ENCODE measurements around the gene DLGAP4. TPM values are rescaled to one million over a fixed set of nuclear protein-coding genes. Genes with fewer than 3 reads are reported as not detected.

DLGAP4 gene
- total and polyA plus RNA-seq, 2 of the 13 experiments (the other 11 are each of a cell fraction or from before 2014, with no cell fraction given), result 15.2 to 26.7 TPM

GRCh38 chr20:36487069-36487468 lies 180.9 kb downstream of the DLGAP4 start:
- BruUV-seq (replicated peaks), result no TSS peak
- FAIRE-seq (no peak), ATAC-seq (no peak), DNase-seq (ENCODE audit: low spot score) (no peak)
- 100% methylated on average over 1 of the region's 1 CpG for WGBS (ENCODE audit: low lambda C conversion rate)
- Histone ChIP-seq H2AFZ (ENCODE audit: low read length) (no peak overlapping the region), H3K27ac (ENCODE audit: extremely low read length, insufficient read depth, low read length) (no peak overlapping the region), H3K27me3 (ENCODE audit: control insufficient read depth in 1 of 2, insufficient read depth in 2 of 2, low read length in 2 of 2) (no peaks in the 10 kb centered on the region), H3K36me3 (replicated peaks in 1 of 2; ENCODE audit: control insufficient read depth in 1 of 2, insufficient read depth in 2 of 2, low read length in 2 of 2) (peaks cover 3 to 10% of the 10 kb centered on the region in 2 experiments; a peak in 3 of 5 replicates), H3K4me3 (replicated peaks in 1 of 3; ENCODE audit: insufficient read depth in 1 of 3, low read depth in 2 of 3, low read length in 3 of 3) (no peak overlapping the region), H4K20me1 (ENCODE audit: insufficient read depth, low read length) (peaks cover 16% of the 10 kb centered on the region), H3K4me1 (ENCODE audit: insufficient read depth, low read length) (peaks cover 47% of the 10 kb centered on the region), H3K79me2 (ENCODE audit: insufficient read depth, low read length) (peaks cover 19% of the 10 kb centered on the region), H3K4me2 (ENCODE audit: low read depth, low read length) (no peak overlapping the region), H3K9ac (ENCODE audit: insufficient read depth, low read depth, low read length) (no peak overlapping the region), H3K9me3 (ENCODE audit: low read length) (no peaks in the 10 kb centered on the region)
- CTCF ChIA-PET (ENCODE audit: low intra/inter-chr PET ratio, low total read pairs), result no interaction called here
- TF ChIP-seq, protein P1, sequence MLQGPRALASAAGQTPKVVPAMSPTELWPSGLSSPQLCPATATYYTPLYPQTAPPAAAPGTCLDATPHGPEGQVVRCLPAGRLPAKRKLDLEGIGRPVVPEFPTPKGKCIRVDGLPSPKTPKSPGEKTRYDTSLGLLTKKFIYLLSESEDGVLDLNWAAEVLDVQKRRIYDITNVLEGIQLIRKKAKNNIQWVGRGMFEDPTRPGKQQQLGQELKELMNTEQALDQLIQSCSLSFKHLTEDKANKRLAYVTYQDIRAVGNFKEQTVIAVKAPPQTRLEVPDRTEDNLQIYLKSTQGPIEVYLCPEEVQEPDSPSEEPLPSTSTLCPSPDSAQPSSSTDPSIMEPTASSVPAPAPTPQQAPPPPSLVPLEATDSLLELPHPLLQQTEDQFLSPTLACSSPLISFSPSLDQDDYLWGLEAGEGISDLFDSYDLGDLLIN (CRISPR knock-in tag; IDR thresholded peaks at IDR 0.05; ENCODE audit: borderline replicate concordance), result no peak
- TF ChIP-seq ZNF24 (IDR thresholded peaks at IDR 0.05), result no peak
- TF ChIP-seq, protein P2, sequence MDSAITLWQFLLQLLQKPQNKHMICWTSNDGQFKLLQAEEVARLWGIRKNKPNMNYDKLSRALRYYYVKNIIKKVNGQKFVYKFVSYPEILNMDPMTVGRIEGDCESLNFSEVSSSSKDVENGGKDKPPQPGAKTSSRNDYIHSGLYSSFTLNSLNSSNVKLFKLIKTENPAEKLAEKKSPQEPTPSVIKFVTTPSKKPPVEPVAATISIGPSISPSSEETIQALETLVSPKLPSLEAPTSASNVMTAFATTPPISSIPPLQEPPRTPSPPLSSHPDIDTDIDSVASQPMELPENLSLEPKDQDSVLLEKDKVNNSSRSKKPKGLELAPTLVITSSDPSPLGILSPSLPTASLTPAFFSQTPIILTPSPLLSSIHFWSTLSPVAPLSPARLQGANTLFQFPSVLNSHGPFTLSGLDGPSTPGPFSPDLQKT (CRISPR knock-in tag; IDR thresholded peaks at IDR 0.05; ENCODE audit: borderline replicate concordance), result no peak
- TF ChIP-seq PHF8 (CRISPR knock-in tag; IDR thresholded peaks at IDR 0.05), result 0 out of 2 replicates have a peak, but pooled peaks have one; percentile 14
- no peak for TF ChIP-seq ZBTB10 (CRISPR knock-in tag; IDR thresholded peaks at IDR 0.05; ENCODE audit: borderline replicate concordance)
- TF ChIP-seq, protein P3, sequence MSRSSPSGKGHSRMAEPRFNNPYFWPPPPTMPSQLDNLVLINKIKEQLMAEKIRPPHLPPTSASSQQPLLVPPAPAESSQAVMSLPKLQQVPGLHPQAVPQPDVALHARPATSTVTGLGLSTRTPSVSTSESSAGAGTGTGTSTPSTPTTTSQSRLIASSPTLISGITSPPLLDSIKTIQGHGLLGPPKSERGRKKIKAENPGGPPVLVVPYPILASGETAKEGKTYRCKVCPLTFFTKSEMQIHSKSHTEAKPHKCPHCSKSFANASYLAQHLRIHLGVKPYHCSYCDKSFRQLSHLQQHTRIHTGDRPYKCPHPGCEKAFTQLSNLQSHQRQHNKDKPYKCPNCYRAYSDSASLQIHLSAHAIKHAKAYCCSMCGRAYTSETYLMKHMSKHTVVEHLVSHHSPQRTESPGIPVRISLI (CRISPR knock-in tag; IDR thresholded peaks at IDR 0.05; ENCODE audit: borderline replicate concordance), result no peak
- no peak for TF ChIP-seq MXI1 (IDR thresholded peaks at IDR 0.05; ENCODE audit: borderline replicate concordance, low read depth, low read length)
- TF ChIP-seq ATF2 (CRISPR knock-in tag; IDR thresholded peaks at IDR 0.05), result no peak
- TF ChIP-seq HNRNPLL (IDR thresholded peaks at IDR 0.05; ENCODE audit: low read depth, low read length, poor library complexity, severe bottlenecking), result no peak
- TF ChIP-seq, protein P4, sequence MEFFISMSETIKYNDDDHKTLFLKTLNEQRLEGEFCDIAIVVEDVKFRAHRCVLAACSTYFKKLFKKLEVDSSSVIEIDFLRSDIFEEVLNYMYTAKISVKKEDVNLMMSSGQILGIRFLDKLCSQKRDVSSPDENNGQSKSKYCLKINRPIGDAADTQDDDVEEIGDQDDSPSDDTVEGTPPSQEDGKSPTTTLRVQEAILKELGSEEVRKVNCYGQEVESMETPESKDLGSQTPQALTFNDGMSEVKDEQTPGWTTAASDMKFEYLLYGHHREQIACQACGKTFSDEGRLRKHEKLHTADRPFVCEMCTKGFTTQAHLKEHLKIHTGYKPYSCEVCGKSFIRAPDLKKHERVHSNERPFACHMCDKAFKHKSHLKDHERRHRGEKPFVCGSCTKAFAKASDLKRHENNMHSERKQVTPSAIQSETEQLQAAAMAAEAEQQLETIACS (CRISPR knock-in tag; IDR thresholded peaks at IDR 0.05), result no peak
- TF ChIP-seq ZFP82 (CRISPR knock-in tag; IDR thresholded peaks at IDR 0.05; ENCODE audit: borderline replicate concordance), result no peak
- no peak for TF ChIP-seq ZNF713 (CRISPR knock-in tag; IDR thresholded peaks at IDR 0.05)
- 0 out of 2 replicates have a peak, but pooled peaks have one; percentile 27 for TF ChIP-seq ZNF333 (CRISPR knock-in tag; IDR thresholded peaks at IDR 0.05; ENCODE audit: borderline replicate concordance)
- in situ Hi-C loops (cut with HindIII; ENCODE audit: extremely low pct_ligation_motif_present, low pct_unique_long_range_greater_than_20kb) (no loop called here), intact Hi-C loops (cut with micrococcal nuclease; ENCODE audit: unreplicated experiment) (no loop called here)
- POLR2A ChIA-PET, result interaction anchor here (1.2 kb wide), 1 partner anchor 13 kb away, joined by 3 read pairs; no protein-coding TSS in a partner anchor

Data from HepG2 (cell line).